ENCODE data around the gene WWOX. TPM values are rescaled to one million over a fixed set of nuclear protein-coding genes. Genes with fewer than 3 reads are reported as not detected.

WWOX gene
- total RNA-seq, 1 donor from 2014 or later = 7.3 TPM

GRCh38 chr16:78673884-78674283 is 574.4 kb downstream of the WWOX start:
- H3K36me3 Mint-ChIP-seq (ENCODE audit: low read depth, unreplicated experiment) = no peaks in the 10 kb centered on the region
- H3K36me3 ChIP-seq (ENCODE audit: insufficient read depth, low read length) = no peaks in the 10 kb centered on the region
- H3K27me3 ChIP-seq (ENCODE audit: insufficient read depth, low read length) = no peaks in the 10 kb centered on the region
- H3K27me3 Mint-ChIP-seq (ENCODE audit: low read depth, unreplicated experiment) = peaks cover 4% of the 10 kb centered on the region
- no peak overlapping the region for H3K4me2 ChIP-seq (ENCODE audit: low read length)
- TF ChIP-seq CTCF (IDR thresholded peaks at IDR 0.05; ENCODE audit: insufficient read depth, low read depth, low read length) (no peak), EZH2 (IDR thresholded peaks at IDR 0.05; ENCODE audit: insufficient read depth, low read length) (no peak)
- no peak overlapping the region for H2AFZ ChIP-seq (ENCODE audit: low read depth, low read length)
- H3K27ac Mint-ChIP-seq (ENCODE audit: unreplicated experiment) = no peak overlapping the region
- no peaks in the 10 kb centered on the region for H3K4me1 Mint-ChIP-seq (ENCODE audit: low read depth, unreplicated experiment)
- H3K9me3 ChIP-seq (ENCODE audit: insufficient read depth, low read depth, low read length) = no peaks in the 10 kb centered on the region
- no peak overlapping the region for H3K27ac ChIP-seq (ENCODE audit: low read depth, low read length)
- H4K20me1 ChIP-seq (ENCODE audit: insufficient read depth, low read length) = no peaks in the 10 kb centered on the region
- no peaks in the 10 kb centered on the region for H3K4me1 ChIP-seq (ENCODE audit: insufficient read depth, low read length)
- no peaks in the 10 kb centered on the region for H3K9me3 Mint-ChIP-seq (ENCODE audit: unreplicated experiment)
- no peak overlapping the region for H3K9ac ChIP-seq (ENCODE audit: low read length)
- H3K4me3 ChIP-seq (ENCODE audit: insufficient read depth, low read depth, low read length) = no peak overlapping the region
- FAIRE-seq (no peak), DNase-seq (ENCODE audit: low read depth) (no peak)
- H3K4me3 Mint-ChIP-seq (ENCODE audit: unreplicated experiment) = no peak overlapping the region
- H3K79me2 ChIP-seq (ENCODE audit: insufficient read depth, low read length) = no peaks in the 10 kb centered on the region

- H2AFZ ChIP-seq (ENCODE audit: low read depth, low read length) = no peak overlapping the region
- Mint-ChIP-seq H3K36me3 (ENCODE audit: low read depth, unreplicated experiment) (no peaks in the 10 kb centered on the region), H3K4me1 (ENCODE audit: low read depth, unreplicated experiment) (no peaks in the 10 kb centered on the region), H3K4me3 (ENCODE audit: unreplicated experiment) (no peak overlapping the region), H3K27ac (ENCODE audit: unreplicated experiment) (no peak overlapping the region), H3K9me3 (ENCODE audit: unreplicated experiment) (no peaks in the 10 kb centered on the region), H3K27me3 (ENCODE audit: low read depth, unreplicated experiment) (peaks cover 4% of the 10 kb centered on the region)
- no peak overlapping the region for H3K4me2 ChIP-seq (ENCODE audit: low read length)
- no peaks in the 10 kb centered on the region for H3K4me1 ChIP-seq (ENCODE audit: insufficient read depth, low read length)
- FAIRE-seq = no peak
- H3K36me3 ChIP-seq (ENCODE audit: insufficient read depth, low read length) = no peaks in the 10 kb centered on the region
- no peaks in the 10 kb centered on the region for H4K20me1 ChIP-seq (ENCODE audit: insufficient read depth, low read length)
- H3K27me3 ChIP-seq (ENCODE audit: insufficient read depth, low read length) = no peaks in the 10 kb centered on the region
- no peak for DNase-seq (ENCODE audit: low read depth)
- no peak overlapping the region for H3K27ac ChIP-seq (ENCODE audit: low read depth, low read length)
- no peaks in the 10 kb centered on the region for H3K9me3 ChIP-seq (ENCODE audit: insufficient read depth, low read depth, low read length)
- H3K79me2 ChIP-seq (ENCODE audit: insufficient read depth, low read length) = no peaks in the 10 kb centered on the region
- no peak overlapping the region for H3K9ac ChIP-seq (ENCODE audit: low read length)
- TF ChIP-seq CTCF (IDR thresholded peaks at IDR 0.05; ENCODE audit: insufficient read depth, low read depth, low read length) (no peak), EZH2 (IDR thresholded peaks at IDR 0.05; ENCODE audit: insufficient read depth, low read length) (no peak)
- no peak overlapping the region for H3K4me3 ChIP-seq (ENCODE audit: insufficient read depth, low read depth, low read length)
These were observed 575.9 kb downstream of the WWOX start for GRCh38 chr16:78675312-78675711.

GRCh38 chr16:78675951-78676792 is 576.7 kb downstream of the WWOX start:
- FAIRE-seq (no peak), DNase-seq (ENCODE audit: low read depth) (peak; percentile 52)
- Histone ChIP-seq H3K27ac (ENCODE audit: low read depth, low read length) (no peak overlapping the region), H3K4me3 (ENCODE audit: insufficient read depth, low read depth, low read length) (no peak overlapping the region), H2AFZ (ENCODE audit: low read depth, low read length) (no peak overlapping the region), H3K27me3 (ENCODE audit: insufficient read depth, low read length) (no peaks in the 10 kb centered on the region), H4K20me1 (ENCODE audit: insufficient read depth, low read length) (no peaks in the 10 kb centered on the region), H3K4me1 (ENCODE audit: insufficient read depth, low read length) (no peaks in the 10 kb centered on the region), H3K4me2 (ENCODE audit: low read length) (no peak overlapping the region), H3K9me3 (ENCODE audit: insufficient read depth, low read depth, low read length) (no peaks in the 10 kb centered on the region), H3K36me3 (ENCODE audit: insufficient read depth, low read length) (no peaks in the 10 kb centered on the region), H3K9ac (ENCODE audit: low read length) (no peak overlapping the region), H3K79me2 (ENCODE audit: insufficient read depth, low read length) (no peaks in the 10 kb centered on the region)
- TF ChIP-seq CTCF (IDR thresholded peaks at IDR 0.05; ENCODE audit: insufficient read depth, low read depth, low read length) (no peak), EZH2 (IDR thresholded peaks at IDR 0.05; ENCODE audit: insufficient read depth, low read length) (no peak)
- no peaks in the 10 kb centered on the region for H3K9me3 Mint-ChIP-seq (ENCODE audit: unreplicated experiment)
- H3K4me3 Mint-ChIP-seq (ENCODE audit: unreplicated experiment) = no peak overlapping the region
- no peaks in the 10 kb centered on the region for H3K4me1 Mint-ChIP-seq (ENCODE audit: low read depth, unreplicated experiment)
- no peak overlapping the region for H3K27ac Mint-ChIP-seq (ENCODE audit: unreplicated experiment)
- H3K27me3 Mint-ChIP-seq (ENCODE audit: low read depth, unreplicated experiment) = peaks cover 4% of the 10 kb centered on the region
- H3K36me3 Mint-ChIP-seq (ENCODE audit: low read depth, unreplicated experiment) = no peaks in the 10 kb centered on the region
